Hematopoietic multipotent progenitor cell treated with erythropoietin and hydrocortisone succinate and interleukin-3 and kit ligand, for 8 days (in vitro differentiated cells): ENCODE data around the gene PAX8.

ENCODE experiments used
- DNase-seq: peaks from one replicate; pipeline ENCODE4 v3.0.0-alpha.2; 2015

Gene PAX8

GRCh38 chr2:113235347-113236226 is 43.1 kb downstream of the PAX8 start:
- peak; percentile 69 for DNase-seq

- DNase-seq: no peak
Observed at GRCh38 chr2:113234721-113235346, 43.9 kb downstream of the PAX8 start.

- DNase-seq: peak; percentile 24
Observed at GRCh38 chr2:113233593-113234550, 44.8 kb downstream of the PAX8 start.

GRCh38 chr2:113232740-113233139 is 46.0 kb downstream of the PAX8 start:
- no peak for DNase-seq

DNA sequence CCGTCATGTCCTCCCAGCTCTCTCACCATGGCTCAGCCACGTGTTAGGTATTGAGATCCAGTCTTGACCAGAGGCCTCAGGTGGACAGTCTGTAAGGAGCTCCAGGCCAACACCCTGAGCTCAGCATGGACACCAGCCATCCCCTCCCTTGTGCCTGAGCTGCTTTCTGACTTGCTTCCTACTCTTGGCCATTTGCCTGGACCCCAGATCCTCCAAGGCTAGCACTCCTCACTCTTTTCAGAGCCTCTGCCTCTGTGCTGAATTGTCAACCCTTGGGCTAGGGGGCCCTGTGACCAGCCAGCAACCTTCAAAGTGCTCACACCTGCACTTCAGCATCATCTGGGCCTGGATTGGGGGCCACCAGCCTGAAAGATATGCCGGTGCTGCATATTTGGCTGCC is 46.6 kb downstream of the PAX8 start:
- no peak for DNase-seq

GRCh38 chr2:113231064-113231463 is 47.7 kb downstream of the PAX8 start:
- no peak for DNase-seq

GRCh38 chr2:113230531-113230930 is 48.2 kb downstream of the PAX8 start:
- DNase-seq: no peak

DNA sequence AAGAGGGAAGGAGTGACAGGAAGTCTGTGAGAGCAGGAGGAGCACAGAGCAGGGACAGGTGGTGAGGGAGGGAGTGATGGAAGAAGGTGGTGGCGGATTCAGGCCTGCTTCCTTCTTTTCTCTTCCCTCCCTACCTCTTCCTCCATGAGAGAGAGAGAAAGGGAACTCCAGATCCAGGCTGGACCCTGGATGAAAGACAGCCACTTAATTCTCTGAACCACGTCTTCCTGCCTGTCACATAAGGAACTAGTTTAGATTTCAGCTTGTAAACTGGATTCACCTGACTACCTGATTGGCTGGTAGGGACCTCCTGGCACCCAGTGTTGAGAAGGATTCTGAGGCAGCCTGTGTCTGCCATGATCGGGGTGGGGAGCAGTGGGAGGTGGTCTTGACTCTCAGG is 48.9 kb downstream of the PAX8 start:
- no peak for DNase-seq

DNA sequence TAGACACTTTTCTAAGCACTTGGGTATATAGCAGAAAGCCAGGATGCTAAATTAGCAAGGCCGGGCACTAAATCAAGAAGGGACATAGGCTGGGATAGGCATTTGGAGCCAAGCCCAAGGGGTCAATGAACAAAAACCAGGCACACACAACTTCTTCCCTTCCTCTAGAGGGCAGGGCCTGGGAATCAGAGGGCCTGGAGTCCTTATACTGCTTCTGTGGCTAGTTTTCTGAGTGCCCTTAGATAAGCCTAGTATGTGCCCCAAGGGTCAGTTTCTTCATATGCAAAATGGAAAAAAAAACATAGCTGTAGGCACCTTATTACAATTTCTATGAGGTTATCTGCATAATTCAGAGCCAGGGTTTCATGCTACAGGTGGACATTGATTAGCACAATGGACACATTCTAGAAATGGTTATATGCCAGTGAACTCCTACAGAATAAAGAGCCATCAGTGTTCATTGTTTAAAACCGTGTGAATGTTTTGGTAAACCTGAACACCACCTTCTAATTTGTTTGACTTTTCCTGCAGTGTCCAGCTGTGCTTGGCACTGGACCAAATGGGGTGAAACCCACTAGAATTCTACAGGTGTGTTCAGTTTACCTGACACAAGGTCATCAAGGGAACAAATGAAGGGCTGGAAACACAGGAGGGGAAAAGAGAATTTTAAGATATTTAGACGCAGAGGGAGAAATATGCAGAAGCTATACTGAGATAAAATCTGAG is 49.6 kb downstream of the PAX8 start:
- no peak for DNase-seq

- no peak for DNase-seq
Observed at GRCh38 chr2:113228351-113228750, 50.4 kb downstream of the PAX8 start.

DNA sequence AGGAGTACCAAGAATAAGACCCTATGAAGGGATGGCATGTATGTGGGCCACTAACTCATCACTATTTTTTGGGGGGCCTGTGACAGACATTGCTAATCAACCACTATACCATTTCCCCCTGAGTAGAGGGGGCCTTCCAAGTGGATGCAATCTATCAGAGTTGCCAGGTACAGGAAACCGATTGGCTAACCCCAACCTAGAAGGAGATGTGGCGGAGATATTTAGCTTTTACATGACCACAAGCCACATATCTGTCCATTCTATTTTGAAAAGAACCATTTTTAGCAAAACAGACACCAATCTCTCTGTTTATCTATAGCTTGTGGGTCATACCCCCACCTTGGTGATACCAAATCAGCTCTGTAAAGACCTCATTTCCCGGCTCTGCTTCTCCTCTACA is 51.0 kb downstream of the PAX8 start:
- DNase-seq: no peak

DNA sequence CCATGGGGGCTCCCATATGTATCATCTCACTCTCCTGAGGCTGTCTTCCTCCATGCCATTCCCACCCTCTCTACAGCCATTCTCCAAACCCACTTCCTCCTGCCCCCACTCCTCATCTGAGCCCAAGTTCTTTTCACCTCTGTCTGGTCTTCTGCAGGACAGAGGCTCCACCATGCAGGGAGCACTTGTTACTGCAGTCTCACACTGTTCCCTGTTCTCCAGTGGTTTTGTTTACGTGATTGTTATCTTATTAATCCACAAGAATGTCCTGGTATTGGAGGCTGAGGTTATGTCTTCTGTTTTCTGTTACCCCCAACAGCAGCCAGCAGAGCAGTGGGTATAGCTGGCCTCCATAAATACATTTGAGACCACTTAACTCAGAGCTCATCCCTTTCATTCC is 51.4 kb downstream of the PAX8 start:
- DNase-seq: no peak

- no peak for DNase-seq
Observed at GRCh38 chr2:113226462-113226861, 52.3 kb downstream of the PAX8 start.

DNA sequence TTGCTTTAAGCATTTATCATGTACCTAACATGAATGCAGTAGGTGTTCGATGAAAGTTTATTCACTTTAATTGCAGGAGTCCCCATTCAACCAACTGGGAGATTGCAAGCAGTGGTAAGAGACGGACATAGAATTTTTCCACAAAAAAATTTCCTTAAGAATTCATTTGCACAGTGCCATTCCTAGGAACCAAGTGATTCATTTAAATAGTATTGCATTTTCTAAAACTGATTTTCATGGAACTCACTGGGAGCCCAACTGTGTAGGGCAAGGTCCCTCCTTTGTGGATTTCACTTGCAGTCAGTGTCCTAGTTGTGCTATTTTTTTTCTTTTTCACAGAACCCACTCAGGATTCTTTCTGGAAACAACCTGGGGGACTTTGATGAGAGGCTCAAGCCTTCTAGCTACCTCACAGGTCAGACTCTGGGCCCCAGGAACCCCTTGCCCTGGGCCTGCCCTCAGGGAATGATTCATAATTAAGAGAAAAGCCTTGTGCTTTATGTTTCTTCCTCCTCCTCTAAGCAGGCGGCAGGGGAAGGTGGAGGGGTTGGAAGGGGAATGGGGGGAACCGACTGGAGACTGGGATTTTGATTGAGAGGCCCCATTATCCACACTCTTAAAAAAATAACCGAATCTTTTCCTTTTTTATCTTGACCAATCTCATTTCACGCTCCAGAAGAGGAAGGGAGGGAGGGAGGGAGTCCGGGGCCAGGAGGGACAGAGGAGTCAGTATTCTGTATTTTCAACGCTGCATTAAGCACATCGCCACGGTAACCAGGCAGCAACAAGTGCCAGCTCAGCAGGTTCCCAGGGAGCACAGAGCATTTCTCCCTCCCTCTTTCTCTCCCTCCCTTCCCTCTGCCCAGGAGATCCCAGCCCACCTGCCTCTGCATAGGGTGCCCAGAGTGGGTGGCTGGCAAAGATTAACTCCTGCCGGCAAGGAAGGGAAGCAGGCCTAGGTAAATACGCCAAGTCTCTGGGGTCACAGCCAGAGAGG is 53.2 kb downstream of the PAX8 start:
- no peak for DNase-seq

GRCh38 chr2:113224647-113225236 is 54.0 kb downstream of the PAX8 start:
- no peak for DNase-seq

DNA sequence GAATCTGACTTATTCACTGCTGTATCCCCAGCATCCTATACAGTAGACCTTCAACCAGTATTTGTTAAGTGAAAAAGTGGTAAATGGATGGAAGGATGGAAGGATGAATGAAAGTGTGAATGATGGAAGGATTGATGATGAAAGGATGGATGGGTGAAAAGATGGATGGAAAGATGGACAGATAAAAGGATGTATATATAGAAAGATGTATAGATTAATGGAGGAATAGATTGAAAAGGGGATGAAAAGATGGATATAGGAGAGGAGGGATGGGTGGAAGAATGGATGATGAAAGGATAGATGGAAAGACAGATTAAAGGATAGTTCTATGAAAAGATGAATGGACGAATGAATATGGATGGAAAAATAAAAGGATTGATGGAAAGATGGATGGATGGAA is 54.9 kb downstream of the PAX8 start:
- no peak for DNase-seq

GRCh38 chr2:113221846-113222245 is 56.9 kb downstream of the PAX8 start:
- no peak for DNase-seq

- no peak for DNase-seq
Observed at GRCh38 chr2:113220970-113221708, 57.6 kb downstream of the PAX8 start.

- peak; percentile 33 for DNase-seq
Observed at GRCh38 chr2:113219889-113220641, 58.7 kb downstream of the PAX8 start.
